SW 1271 (cell line): ENCODE results near the gene SYTL1.
A peak's percentile ranks its signal among the peaks of the same experiment; 100 is the strongest.

Experiments used
- DNase-seq, 2 experiments: peaks; one replicate each; lab custom pipeline; 2025; lab: John Stamatoyannopoulos, UW

The SYTL1 gene

DNA sequence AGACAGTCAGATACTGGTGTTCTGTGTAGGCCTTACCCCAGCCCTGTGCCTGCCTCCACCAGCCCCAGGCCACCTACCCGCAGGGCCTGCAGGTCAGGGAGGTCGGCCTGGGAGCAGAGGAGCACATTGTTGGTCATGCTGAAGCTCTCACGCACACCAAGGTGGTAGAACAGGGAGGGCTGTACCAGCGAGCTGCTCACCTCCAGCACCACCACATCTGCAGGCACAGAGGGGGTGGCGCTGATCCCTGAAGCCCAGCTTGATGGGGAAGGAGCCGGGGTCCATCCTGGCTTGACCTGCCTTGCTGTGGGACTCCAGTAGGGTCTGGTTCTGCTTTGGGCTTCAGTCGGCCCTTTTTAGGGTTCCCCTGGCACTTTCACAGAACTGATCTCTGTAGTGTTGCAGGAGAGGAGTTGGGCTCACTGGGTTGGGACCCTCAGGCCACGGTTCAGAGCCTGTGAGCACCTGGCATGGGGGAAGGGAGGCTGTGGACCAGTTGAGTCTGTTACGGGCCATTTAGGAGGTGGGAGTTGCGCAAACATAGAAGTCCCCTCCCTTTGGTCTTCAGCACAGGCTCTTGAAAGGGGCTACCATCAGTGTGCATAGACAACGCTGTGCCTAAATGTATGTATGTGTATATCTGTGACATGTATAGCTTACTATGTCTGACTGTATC lies 23.0 kb downstream of the SYTL1 start:
- DNase-seq, result no peak

DNA sequence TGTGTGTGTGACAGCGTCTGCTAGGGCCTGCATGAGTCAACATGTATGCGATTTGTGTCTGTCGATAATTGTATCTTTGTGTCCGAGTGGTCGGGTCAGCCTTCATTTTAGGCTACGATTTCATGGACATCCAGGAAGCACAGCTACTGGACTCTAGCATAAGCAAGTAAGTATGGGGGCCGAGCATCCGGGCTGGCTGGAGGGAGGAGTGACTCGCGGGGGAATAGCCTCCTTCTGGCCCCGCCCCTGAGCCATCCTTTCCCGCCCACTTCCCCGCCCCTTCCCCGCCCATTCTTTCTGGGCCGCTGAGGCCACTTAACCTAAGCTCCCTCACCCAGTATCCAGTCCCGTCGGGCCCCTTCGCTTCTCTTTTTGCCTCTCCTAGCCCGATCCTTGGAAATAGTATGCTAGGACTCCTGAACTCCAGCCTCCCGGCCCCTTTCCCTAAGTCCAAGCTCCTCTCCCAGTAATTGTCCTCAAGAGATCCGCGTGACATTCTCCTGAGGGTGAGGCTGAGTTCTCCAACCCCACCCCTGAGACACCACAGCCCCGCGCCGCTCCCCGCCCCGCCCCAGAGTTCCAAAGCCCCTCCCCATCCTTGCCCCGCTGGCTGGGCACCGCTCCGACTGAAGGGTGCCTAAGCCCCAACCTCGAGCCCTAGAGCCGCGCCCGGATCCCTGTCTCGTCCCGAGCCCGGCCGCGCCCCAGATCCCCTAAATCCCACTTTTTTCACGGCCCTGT lies 23.7 kb downstream of the SYTL1 start:
- DNase-seq, result peak; percentile 72 to 86

DNA sequence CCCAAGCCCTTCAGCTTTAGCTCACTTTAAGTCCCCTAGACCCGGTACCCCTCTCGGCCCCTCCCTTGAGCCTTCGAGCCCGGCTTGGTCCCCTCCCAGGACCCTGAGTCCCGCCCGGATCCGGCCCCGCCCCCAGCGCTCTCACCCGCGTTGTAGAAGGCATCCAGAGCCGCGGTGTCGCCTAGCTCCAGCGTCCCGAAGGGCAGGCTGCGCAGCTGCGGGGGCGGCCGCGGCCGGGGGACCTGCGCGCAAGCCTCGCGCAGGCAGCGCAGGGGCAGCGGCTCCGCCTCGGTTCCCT lies 24.2 kb downstream of the SYTL1 start:
- peak; percentile 72 to 80 for DNase-seq

GRCh38 chr1:27366411-27367159 lies 24.8 kb downstream of the SYTL1 start, which contains the start of gene MAP3K6:
Gene MAP3K6 (minus strand): TSS chr1:27366961. CDS start chr1:27366597, 364 bp downstream.
- peak; percentile 41 to 71 for DNase-seq

GRCh38 chr1:27367160-27367650 lies 25.4 kb downstream of the SYTL1 start:
- no peak for DNase-seq

DNA sequence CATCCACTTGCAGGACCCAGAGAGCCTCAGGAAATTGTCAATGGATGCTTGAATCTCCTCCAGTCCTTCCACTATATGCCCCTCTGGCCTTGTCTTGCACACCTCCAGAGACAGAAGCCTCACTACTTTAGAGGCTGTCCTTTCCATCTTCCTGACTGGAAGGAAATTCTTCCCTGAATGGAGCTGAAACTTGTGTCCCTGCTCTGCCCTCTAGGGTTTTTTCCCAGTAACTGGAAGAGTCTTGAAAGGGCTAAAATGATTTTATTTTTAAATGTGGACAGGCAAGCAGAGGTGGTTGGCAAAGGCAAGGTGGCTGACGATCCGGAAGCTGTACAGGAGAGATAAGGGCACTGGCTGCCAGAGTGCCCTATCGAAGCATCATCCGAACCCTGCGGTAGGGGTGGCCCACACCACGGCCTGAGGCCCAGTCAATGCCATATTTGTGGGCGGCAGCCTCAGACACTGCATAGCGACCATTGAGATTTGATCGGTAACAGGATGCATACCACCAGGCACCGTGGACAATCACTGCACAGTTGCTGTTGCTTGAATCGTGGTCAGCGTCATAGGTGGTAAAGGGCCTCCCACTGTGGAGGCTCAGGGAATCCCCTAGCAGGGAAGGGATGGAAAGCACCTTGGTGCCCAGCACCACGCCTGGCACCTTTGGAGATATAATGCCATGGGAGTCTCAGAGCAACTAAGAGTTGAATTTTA lies 27.2 kb downstream of the SYTL1 start:
- DNase-seq, result peak in 1 of 2 experiments; percentile 13

- DNase-seq, result no peak
These were observed 30.4 kb downstream of the SYTL1 start for GRCh38 chr1:27372022-27372807.

- no peak for DNase-seq
These were observed 31.2 kb downstream of the SYTL1 start for GRCh38 chr1:27372808-27373690.

DNA sequence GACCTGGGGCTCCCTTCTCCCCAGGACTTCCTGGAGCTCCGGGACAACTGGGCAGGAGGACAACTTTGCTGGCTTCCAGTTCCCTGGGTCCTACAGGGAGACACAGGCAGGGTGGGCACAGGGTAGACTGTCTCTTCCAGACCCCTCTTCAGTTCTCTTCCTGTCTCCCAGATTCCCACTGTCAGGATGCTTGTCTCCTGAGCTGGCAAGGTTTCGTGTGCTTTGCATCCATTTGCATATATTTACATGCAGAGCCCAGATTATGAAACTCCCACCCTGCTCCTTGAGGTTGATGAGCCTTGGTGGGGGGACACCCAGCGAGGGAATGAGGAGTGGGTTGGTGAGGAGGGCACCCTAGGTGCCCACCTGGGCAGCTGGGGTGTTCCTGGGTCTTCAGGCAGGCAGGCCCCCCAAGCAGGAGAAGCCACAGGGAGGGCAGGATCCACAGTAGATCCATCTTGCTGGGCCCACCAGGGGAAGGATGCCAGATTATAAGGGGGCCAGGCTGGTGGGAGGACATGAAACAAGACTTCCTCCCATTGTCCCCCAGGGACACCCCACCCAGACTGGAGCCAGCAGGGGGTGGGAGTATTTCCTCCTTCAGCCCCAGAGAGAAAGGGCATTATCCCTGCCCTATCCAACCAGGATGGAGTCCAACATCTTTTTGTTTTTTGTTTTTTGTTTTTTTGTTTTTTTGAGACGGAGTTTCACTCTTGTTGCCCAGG lies 32.7 kb downstream of the SYTL1 start, which contains the start of gene FCN3:
TSS of gene FCN3 (minus strand) at position 463 of the 725 bp plus-strand sequence. CDS start at position 457, 6 bp downstream.
- DNase-seq, result no peak

DNA sequence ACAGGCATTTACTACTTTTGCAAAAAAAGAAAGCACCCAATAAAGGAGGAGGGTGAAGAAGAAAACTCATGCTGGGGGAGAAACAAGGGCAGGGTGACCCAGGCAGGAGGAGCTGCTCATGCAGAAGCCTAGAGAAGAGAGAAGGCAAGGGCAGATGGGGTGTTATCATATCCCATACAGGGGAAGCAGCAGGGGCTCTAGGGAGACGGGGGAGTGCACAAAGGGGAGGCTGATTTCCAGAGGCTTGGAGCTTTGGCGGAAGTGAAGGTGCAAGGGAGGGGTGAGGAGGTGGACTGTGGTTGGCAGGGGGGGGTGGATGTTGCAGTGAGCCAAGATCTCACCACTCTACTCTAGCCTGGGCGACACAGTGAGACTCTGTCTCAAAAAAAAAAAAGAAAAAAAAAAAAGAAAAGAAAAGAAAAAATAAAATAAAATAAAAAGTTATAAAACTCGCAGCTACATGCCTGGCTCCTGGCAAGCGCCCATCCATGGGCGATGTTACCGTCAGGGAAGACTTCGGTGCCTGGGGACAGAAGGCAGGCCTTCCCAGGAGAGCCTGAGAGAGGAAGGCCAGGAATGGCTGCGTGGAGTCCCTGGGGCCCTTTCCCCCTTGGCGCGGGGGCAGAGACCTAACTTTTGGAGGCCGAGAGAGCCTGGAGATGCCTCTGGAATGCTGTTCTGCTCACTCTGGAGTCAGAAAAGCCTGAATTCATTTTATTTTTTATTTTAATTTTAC lies 36.1 kb downstream of the SYTL1 start:
- DNase-seq, result no peak

DNA sequence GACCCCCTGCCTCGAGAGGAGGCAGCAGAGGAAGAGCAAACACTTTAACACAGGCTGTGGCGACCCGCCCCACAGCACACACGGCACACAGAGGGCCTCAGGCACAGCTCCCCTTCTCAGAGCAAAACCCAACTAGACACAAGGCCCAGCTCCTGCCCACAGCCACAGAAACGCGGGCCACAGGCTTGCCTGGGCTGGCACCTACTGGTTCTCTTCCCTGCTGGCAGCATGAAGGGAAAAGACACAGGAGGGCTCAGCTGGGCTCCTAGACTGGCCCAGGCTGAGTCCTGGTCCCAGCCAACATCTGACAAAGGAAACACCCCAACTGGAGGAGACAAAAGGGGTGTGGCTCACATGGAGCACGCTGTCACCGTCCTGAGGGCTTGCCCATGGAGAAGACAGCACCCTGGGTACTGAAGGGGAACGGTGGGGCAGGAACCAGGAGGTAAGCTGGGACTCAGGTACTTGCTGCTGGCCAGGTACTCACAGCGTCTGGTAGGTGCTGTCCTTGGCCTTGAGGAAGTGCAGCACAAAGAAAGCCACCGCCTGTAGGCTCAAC lies 37.8 kb downstream of the SYTL1 start:
- no peak for DNase-seq

GRCh38 chr1:27380224-27380623 lies 38.4 kb downstream of the SYTL1 start:
- DNase-seq, result no peak

GRCh38 chr1:27380766-27381733 lies 39.2 kb downstream of the SYTL1 start:
- no peak for DNase-seq

DNA sequence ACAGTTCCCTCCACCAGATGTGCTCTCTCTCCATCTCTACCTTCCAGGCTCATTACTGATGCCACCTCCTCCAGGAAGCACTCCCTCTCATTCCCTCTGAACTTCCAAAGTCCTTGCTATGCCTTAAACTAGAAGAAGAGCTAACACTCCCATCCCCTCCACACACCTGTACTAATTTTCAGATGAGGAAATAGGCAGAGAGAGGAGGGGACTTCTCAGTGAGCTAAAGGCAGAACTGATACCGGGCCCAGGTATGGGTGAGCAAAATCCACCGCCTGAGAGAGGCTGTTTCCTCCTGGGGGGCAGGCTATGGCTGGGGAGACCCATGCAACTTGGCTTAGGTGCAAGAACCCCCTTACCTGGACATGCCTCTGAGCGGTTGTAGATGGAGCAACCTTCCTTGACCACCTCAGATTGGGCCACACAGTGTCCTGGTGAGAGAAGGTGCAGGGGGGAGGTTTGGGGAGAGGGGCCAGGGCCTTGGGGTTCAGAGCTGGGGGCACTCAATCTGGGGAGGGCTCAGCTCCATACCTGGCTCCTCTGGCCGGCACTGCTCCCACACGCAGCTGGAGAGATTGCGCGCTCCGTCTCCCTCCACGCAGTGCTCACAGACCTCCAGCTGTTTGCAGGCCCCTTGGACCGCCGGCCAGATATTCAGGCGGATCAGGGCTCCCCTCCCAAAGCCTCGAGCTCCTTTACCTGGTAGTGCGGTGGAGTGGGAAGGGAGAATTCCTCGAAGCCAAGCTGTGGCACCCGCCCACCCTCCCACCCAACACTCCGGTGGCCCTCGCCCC lies 40.3 kb downstream of the SYTL1 start:
- DNase-seq, result no peak

DNA sequence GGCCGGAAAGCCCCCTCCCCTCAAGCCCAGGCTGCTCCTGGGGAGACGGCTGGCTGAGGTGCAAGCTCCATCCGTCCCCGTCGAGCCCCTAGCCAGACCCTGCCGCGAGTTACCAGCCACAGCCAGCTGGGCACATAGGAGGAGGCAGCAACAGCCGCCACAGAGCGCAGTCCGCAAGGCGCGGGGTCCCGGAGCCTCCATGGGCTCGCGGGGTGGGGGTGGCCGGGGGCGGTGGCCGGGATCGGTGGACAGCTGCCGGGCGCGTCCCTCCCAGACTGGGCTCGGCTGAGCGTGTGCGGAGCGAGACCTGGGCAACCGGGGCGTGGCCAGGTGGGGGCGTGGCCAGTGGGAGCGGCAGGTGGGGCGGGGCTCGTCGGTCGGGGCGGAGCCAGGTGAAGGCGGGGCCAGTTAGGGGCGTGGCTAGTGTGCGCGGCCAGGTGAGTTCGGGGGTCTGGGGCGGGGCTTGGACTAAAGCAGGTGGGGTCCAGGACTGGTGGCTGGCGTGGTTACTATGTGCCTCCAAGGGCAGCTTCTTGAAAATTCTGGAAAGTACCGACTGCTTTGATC lies 41.3 kb downstream of the SYTL1 start, which contains the start of gene CD164L2:
TSS of gene CD164L2 (minus strand) at position 295 of the 567 bp plus-strand sequence. CDS start at position 201, 94 bp downstream.
- no peak for DNase-seq

GRCh38 chr1:27383661-27384060 lies 41.8 kb downstream of the SYTL1 start:
- DNase-seq, result no peak
